Neural cell (in vitro differentiated cells): Measurements from ENCODE around the gene SEMA6A. TPM values are rescaled to one million over a fixed set of nuclear protein-coding genes. Genes with fewer than 3 reads are reported as not detected.

Experiments used
- H2AFZ ChIP-seq: fragments of 200-600, 300-800 bp; sonication (generic), shearing (Covaris generic); 2 replicates; pipeline ENCODE4 v1.6.0; 2014; ENCODE audit warnings: low read depth, mild to moderate bottlenecking, antibody characterized with exemption, low read length, moderate library complexity
- H3F3A ChIP-seq: fragments of 200-600 bp; shearing (Covaris generic); 2 replicates; pipeline ENCODE4 v1.6.1; 2016; ENCODE audit warnings: mild to moderate bottlenecking, moderate library complexity, mixed read lengths, antibody characterized with exemption, low read length; ENCODE audit not compliant: insufficient read depth, poor library complexity, severe bottlenecking
- H3K27ac ChIP-seq: fragments of 200-600, 300-800 bp; sonication (generic), shearing (Covaris generic); 2 replicates; pipeline ENCODE4 v1.5.1; 2014; ENCODE audit warnings: mild to moderate bottlenecking, low read length, moderate library complexity
- H3K27me3 ChIP-seq: fragments of 300-800, 200-600 bp; sonication (generic), shearing (Covaris generic); 2 replicates; pipeline ENCODE4 v1.6.0; 2014; ENCODE audit warnings: mild to moderate bottlenecking, low read depth, low read length, moderate library complexity; ENCODE audit not compliant: insufficient read depth
- H3K36me3 ChIP-seq: fragments of 300-800, 200-600 bp; sonication (generic), shearing (Covaris generic); 2 replicates; pipeline ENCODE4 v1.5.1; 2014; ENCODE audit warnings: mild to moderate bottlenecking, antibody characterized with exemption, low read length, moderate library complexity; ENCODE audit not compliant: insufficient read depth
- H3K4me2 ChIP-seq: fragments of 300-800, 200-600 bp; sonication (generic), shearing (Covaris generic); 2 replicates; pipeline ENCODE4 v1.6.0; 2014; ENCODE audit warnings: mild to moderate bottlenecking, low read length
- H3K4me3 ChIP-seq: fragments of 300-800, 200-600 bp; sonication (generic), shearing (Covaris generic); 2 replicates; pipeline ENCODE4 v1.5.1; 2014; ENCODE audit warnings: mild to moderate bottlenecking, low read length, moderate library complexity
- H3K79me2 ChIP-seq: fragments of 200-600 bp; shearing (Covaris generic); replicated peaks from 2 replicates; pipeline ENCODE4 v1.6.0; 2014; ENCODE audit warnings: mild to moderate bottlenecking, low read length, moderate library complexity; ENCODE audit not compliant: insufficient read depth
- H3K9ac ChIP-seq: fragments of 300-800, 200-600 bp; sonication (generic), shearing (Covaris generic); 2 replicates; pipeline ENCODE4 v1.6.1; 2016; ENCODE audit warnings: mild to moderate bottlenecking, low read length, mixed read lengths
- H3K9me2 ChIP-seq: fragments of 200-600 bp; shearing (Covaris generic); 2 replicates; pipeline ENCODE4 v1.6.1; 2016; ENCODE audit warnings: mild to moderate bottlenecking, low read length, mixed read lengths; ENCODE audit not compliant: insufficient read depth
- H3K9me3 ChIP-seq: fragments of 200-600, 300-800 bp; sonication (generic), shearing (Covaris generic); 2 replicates; pipeline ENCODE4 v1.6.1; 2016; ENCODE audit warnings: mild to moderate bottlenecking, mixed run types, low read length, moderate library complexity, mixed read lengths
- H4K20me1 ChIP-seq: fragments of 200-600 bp; shearing (Covaris generic); 2 replicates; pipeline ENCODE4 v1.6.1; 2016; ENCODE audit warnings: mild to moderate bottlenecking, mixed run types; ENCODE audit not compliant: insufficient read depth
- CTCF ChIP-seq: fragments of 450-650 bp; IDR thresholded peaks from 2 replicates; pipeline ENCODE4 v1.5.1; 2014; ENCODE audit warnings: antibody characterized with exemption, mild to moderate bottlenecking, moderate library complexity; ENCODE audit not compliant: poor library complexity, severe bottlenecking
- EP300 ChIP-seq: fragments of 450-650 bp; conservative IDR thresholded peaks from 2 replicates; pipeline ENCODE4 v1.6.1; 2014; ENCODE audit warnings: antibody characterized with exemption, mild to moderate bottlenecking, moderate library complexity; ENCODE audit not compliant: poor library complexity, severe bottlenecking
- EZH2 ChIP-seq: fragments of 200-600, 300-800 bp; shearing (Covaris generic), sonication (generic); IDR thresholded peaks from 2 replicates; pipeline ENCODE4 v1.6.1; 2014; ENCODE audit warnings: antibody characterized with exemption, low read length, borderline replicate concordance, mild to moderate bottlenecking; ENCODE audit not compliant: insufficient read depth, poor library complexity, severe bottlenecking
- MXI1 ChIP-seq: fragments of 450-650 bp; conservative IDR thresholded peaks from 2 replicates; pipeline ENCODE4 v1.6.1; 2014; ENCODE audit warnings: antibody characterized with exemption, mild to moderate bottlenecking; ENCODE audit not compliant: poor library complexity, severe bottlenecking
- POLR2AphosphoS5 ChIP-seq: IDR thresholded peaks from 2 replicates; pipeline ENCODE4 v1.6.1; 2012
- RAD21 ChIP-seq: fragments of 450-650 bp; conservative IDR thresholded peaks from 2 replicates; pipeline ENCODE4 v1.6.1; 2014; ENCODE audit warnings: antibody characterized with exemption, mild to moderate bottlenecking, moderate library complexity
- REST ChIP-seq: IDR thresholded peaks from 2 replicates; pipeline ENCODE4 v1.6.1; 2012; ENCODE audit warnings: borderline replicate concordance
- SMC3 ChIP-seq: fragments of 450-650 bp; conservative IDR thresholded peaks from 2 replicates; pipeline ENCODE4 v1.6.1; 2014; ENCODE audit warnings: antibody characterized with exemption, mild to moderate bottlenecking, moderate library complexity; ENCODE audit not compliant: poor library complexity
- TAF1 ChIP-seq: IDR thresholded peaks from 2 replicates; pipeline ENCODE4 v1.6.1; 2012; ENCODE audit warnings: low read depth
- polyA plus RNA-seq: library from polyadenylated mRNA; depleted of rRNA; stranded (reverse); fragments of >200 nt; gene quantifications from 2 replicates; pipeline ENCODE4 v1.2.3, GENCODE V29; 2014

The SEMA6A gene
- polyA plus RNA-seq, 1 donor from 2014 or later: 6.5 TPM

- Histone ChIP-seq H3K27ac (no peak overlapping the region), H3K4me2 (no peak overlapping the region), H3K36me3 (no peaks in the 10 kb centered on the region), H4K20me1 (no peaks in the 10 kb centered on the region), H3K27me3 (no peaks in the 10 kb centered on the region), H3K4me3 (no peak overlapping the region), H3F3A (peaks cover 4% of the 10 kb centered on the region), H3K9ac (no peak overlapping the region), H3K9me3 (no peaks in the 10 kb centered on the region), H3K9me2 (no peaks in the 10 kb centered on the region), H3K79me2 (peaks cover 14% of the 10 kb centered on the region), H2AFZ (no peak overlapping the region)
- no peak for TF ChIP-seq EZH2
- TF ChIP-seq SMC3: no peak
- no peak for TF ChIP-seq POLR2AphosphoS5
- TF ChIP-seq RAD21: no peak
- no peak for TF ChIP-seq CTCF
- TF ChIP-seq REST: no peak
- TF ChIP-seq MXI1: no peak
- TF ChIP-seq EP300: no peak
- no peak for TF ChIP-seq TAF1
These were observed 47.0 kb downstream of the SEMA6A start for GRCh38 chr5:116527582-116527981.

GRCh38 chr5:116525674-116526073 is 48.9 kb downstream of the SEMA6A start:
- Histone ChIP-seq H2AFZ (no peak overlapping the region), H3K36me3 (no peaks in the 10 kb centered on the region), H3K27me3 (no peaks in the 10 kb centered on the region), H4K20me1 (no peaks in the 10 kb centered on the region), H3F3A (peaks cover 4% of the 10 kb centered on the region), H3K9me3 (no peaks in the 10 kb centered on the region), H3K9ac (no peak overlapping the region), H3K4me2 (no peak overlapping the region), H3K9me2 (no peaks in the 10 kb centered on the region), H3K27ac (no peak overlapping the region), H3K4me3 (no peak overlapping the region), H3K79me2 (peaks cover 24% of the 10 kb centered on the region)
- TF ChIP-seq POLR2AphosphoS5: no peak
- TF ChIP-seq REST: no peak
- no peak for TF ChIP-seq RAD21
- TF ChIP-seq SMC3: no peak
- no peak for TF ChIP-seq EZH2
- no peak for TF ChIP-seq EP300
- TF ChIP-seq TAF1: no peak
- no peak for TF ChIP-seq CTCF
